Skeletal muscle tissue (tissue), 4 donors: ENCODE measurements around the gene HYLS1. TPM values are rescaled to one million over a fixed set of nuclear protein-coding genes. Genes with fewer than 3 reads are reported as not detected.
"Not testable (repeated sequence)": the region's sequence is repeated elsewhere in the genome, so short reads cannot be mapped to it uniquely, and the experiment has no call there.

Experiments used
- H3K27ac ChIP-seq: one replicate; pipeline ENCODE4 v1.7.0; 2013; ENCODE audit warnings: mild to moderate bottlenecking, low read depth, low read length, inconsistent platforms
- H3K27me3 ChIP-seq, 3 donors: one replicate each; pipeline ENCODE4 v1.7.0; 2013; ENCODE audit warnings: low read length in 3 of 3; ENCODE audit not compliant: control insufficient read depth in 3 of 3, insufficient read depth in 3 of 3
- H3K36me3 ChIP-seq, 3 donors: one replicate each; pipeline ENCODE4 v1.7.0; 2013; ENCODE audit warnings: low read length in 3 of 3; ENCODE audit not compliant: control insufficient read depth in 3 of 3, insufficient read depth in 3 of 3
- H3K4me1 ChIP-seq, 3 donors: one replicate each; pipeline ENCODE4 v1.7.0; 2013; ENCODE audit warnings: low read length in 3 of 3, mild to moderate bottlenecking in 3 of 3; ENCODE audit not compliant: control insufficient read depth in 3 of 3, insufficient read depth in 3 of 3
- H3K4me3 ChIP-seq, 3 donors: one replicate each; pipeline ENCODE4 v1.7.0; 2013; ENCODE audit warnings: low read length in 3 of 3
- H3K9ac ChIP-seq, 3 donors: one replicate each; pipeline ENCODE4 v1.7.0; 2013; ENCODE audit warnings: low read length in 3 of 3, mild to moderate bottlenecking in 3 of 3, moderate library complexity in 2 of 3, low read depth in 1 of 3
- H3K9me3 ChIP-seq, 3 donors: one replicate each; pipeline ENCODE4 v1.7.0; 2013; ENCODE audit warnings: low read length in 3 of 3; ENCODE audit not compliant: control insufficient read depth in 3 of 3
- total RNA-seq: library from RNA; depleted of rRNA; stranded (reverse); fragments of >200 nt; gene quantifications from one replicate; pipeline ENCODE4 v1.2.3, GENCODE V29; 2014
- donor health status: Osteomylitis.

The HYLS1 gene
- 5.2 TPM for total RNA-seq

GRCh38 chr11:125887373-125888324, at the start of gene HYLS1:
Gene HYLS1, plus strand, starts transcription at chr11:125887668. Its CDS starts 11,701 bp downstream, at chr11:125899369.
- Histone ChIP-seq H3K9me3 (no peaks in the 10 kb centered on the region), H3K27ac (peak within 1 kb of the TSS; percentile 88), H3K9ac (peak within 1 kb of the TSS; percentile 76 to 87 (median 85)), H3K4me3 (peak within 1 kb of the TSS; percentile 80 to 95 (median 91)), H3K4me1 (peaks cover 7 to 11% (median 10%) of the 10 kb centered on the region in 3 donors), H3K36me3 (peaks cover 0 to 3% (median 0%) of the 10 kb centered on the region in 3 donors), H3K27me3 (no peaks in the 10 kb centered on the region)

- Histone ChIP-seq H3K4me3 (no peak overlapping the region), H3K36me3 (no peaks in the 10 kb centered on the region), H3K27me3 (no peaks in the 10 kb centered on the region), H3K27ac (no peak overlapping the region), H3K4me1 (no peaks in the 10 kb centered on the region), H3K9ac (no peak overlapping the region), H3K9me3 (peaks cover 0 to 3% (median 3%) of the 10 kb centered on the region in 3 donors)
Observed at GRCh38 chr11:125842321-125842948, 45.0 kb upstream of the HYLS1 start.

GRCh38 chr11:125846188-125846587, 41.3 kb upstream of the HYLS1 start:
- H3K4me1 ChIP-seq: no peaks in the 10 kb centered on the region
- H3K27ac ChIP-seq: no peak overlapping the region
- H3K27me3 ChIP-seq: no peaks in the 10 kb centered on the region
- H3K9me3 ChIP-seq: peaks cover 0 to 3% (median 3%) of the 10 kb centered on the region in 3 donors
- H3K9ac ChIP-seq: no peak overlapping the region
- no peak overlapping the region for H3K4me3 ChIP-seq
- no peaks in the 10 kb centered on the region for H3K36me3 ChIP-seq

- H3K36me3 ChIP-seq, H3K27me3 ChIP-seq, H3K9me3 ChIP-seq, H3K4me3 ChIP-seq, H3K9ac ChIP-seq, H3K4me1 ChIP-seq, H3K27ac ChIP-seq: not testable (repeated sequence)
Observed at GRCh38 chr11:125857670-125858069, 29.8 kb upstream of the HYLS1 start.

- not testable (repeated sequence) for H3K9me3 ChIP-seq, H3K4me1 ChIP-seq, H3K27ac ChIP-seq, H3K27me3 ChIP-seq, H3K4me3 ChIP-seq, H3K9ac ChIP-seq, H3K36me3 ChIP-seq
Observed at GRCh38 chr11:125862786-125863185, 24.7 kb upstream of the HYLS1 start.

- H3K27ac ChIP-seq, H3K36me3 ChIP-seq, H3K4me3 ChIP-seq, H3K27me3 ChIP-seq, H3K4me1 ChIP-seq, H3K9me3 ChIP-seq, H3K9ac ChIP-seq: not testable (repeated sequence)
Observed at GRCh38 chr11:125865354-125865753, 22.1 kb upstream of the HYLS1 start.

- no peak overlapping the region for H3K9ac ChIP-seq
- no peaks in the 10 kb centered on the region for H3K27me3 ChIP-seq
- H3K9me3 ChIP-seq: no peaks in the 10 kb centered on the region
- no peak overlapping the region for H3K4me3 ChIP-seq
- no peak overlapping the region for H3K27ac ChIP-seq
- H3K4me1 ChIP-seq: no peaks in the 10 kb centered on the region
- H3K36me3 ChIP-seq: no peaks in the 10 kb centered on the region
Observed at GRCh38 chr11:125869521-125869920, 17.9 kb upstream of the HYLS1 start.

GRCh38 chr11:125871391-125872137, 15.9 kb upstream of the HYLS1 start:
- Histone ChIP-seq H3K4me3 (no peak overlapping the region), H3K4me1 (no peaks in the 10 kb centered on the region)

GRCh38 chr11:125872138-125872491, 15.4 kb upstream of the HYLS1 start:
- H3K27ac ChIP-seq: no peak overlapping the region
- no peak overlapping the region for H3K9ac ChIP-seq
- no peaks in the 10 kb centered on the region for H3K27me3 ChIP-seq
- no peak overlapping the region for H3K4me3 ChIP-seq
- no peaks in the 10 kb centered on the region for H3K36me3 ChIP-seq
- no peaks in the 10 kb centered on the region for H3K4me1 ChIP-seq
- H3K9me3 ChIP-seq: no peaks in the 10 kb centered on the region

More at GRCh38 chr11:125871391-125872137, 15.9 kb upstream of the HYLS1 start:
- Histone ChIP-seq H3K9me3 (no peaks in the 10 kb centered on the region), H3K36me3 (no peaks in the 10 kb centered on the region), H3K9ac (no peak overlapping the region), H3K27me3 (no peaks in the 10 kb centered on the region), H3K27ac (no peak overlapping the region)
